PC-9 (cell line): Measurements from ENCODE around the gene EYS.
"Not testable (repeated sequence)": the region's sequence is repeated elsewhere in the genome, so short reads cannot be mapped to it uniquely, and the experiment has no call there.

Source experiments
- EZH2 ChIP-seq: fragments of 200-600 bp; sonication (generic); IDR thresholded peaks from 2 replicates; pipeline ENCODE4 v1.8.0; 2017; ENCODE audit warnings: antibody characterized with exemption, low read depth
- TF ChIP-seq, protein P1 (sequence below): fragments of 200-600 bp; sonication (generic); conservative IDR thresholded peaks from 2 replicates; pipeline ENCODE4 v1.6.1; 2017; ENCODE audit warnings: mixed run types, antibody characterized with exemption, mild to moderate bottlenecking, moderate library complexity

DNA sequence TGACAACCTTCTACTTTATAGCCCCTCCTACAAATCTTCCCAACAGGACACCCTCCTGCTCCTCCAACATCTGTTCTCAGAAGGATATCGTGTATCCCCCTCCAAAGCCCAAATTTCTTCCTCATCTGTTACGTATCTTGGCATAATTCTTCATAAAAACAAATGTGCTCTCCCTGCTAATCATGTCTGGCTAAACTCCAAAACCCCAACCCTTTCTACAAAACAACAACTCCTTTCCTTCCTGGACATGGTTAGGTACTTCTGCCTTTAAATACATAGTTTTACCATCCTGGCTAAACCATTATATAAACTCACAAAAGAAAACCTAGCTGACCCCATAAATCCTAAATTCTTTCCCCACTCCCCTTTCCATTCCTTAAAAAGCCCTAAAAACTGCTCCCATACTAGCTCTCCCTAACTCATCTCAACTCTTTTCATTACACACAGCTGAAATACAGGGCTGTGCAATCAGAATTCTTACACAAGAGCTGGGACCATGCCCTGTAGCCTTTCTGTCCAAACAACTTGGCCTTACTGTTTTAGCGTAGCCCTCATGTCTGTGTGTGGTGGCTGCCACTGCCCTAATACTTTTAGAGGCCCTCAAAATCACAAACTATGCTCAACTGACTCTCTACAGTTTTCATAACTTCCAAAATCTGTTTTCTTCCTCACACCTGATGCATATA, 1753.5 kb downstream of the EYS start:
- TF ChIP-seq, protein P1, sequence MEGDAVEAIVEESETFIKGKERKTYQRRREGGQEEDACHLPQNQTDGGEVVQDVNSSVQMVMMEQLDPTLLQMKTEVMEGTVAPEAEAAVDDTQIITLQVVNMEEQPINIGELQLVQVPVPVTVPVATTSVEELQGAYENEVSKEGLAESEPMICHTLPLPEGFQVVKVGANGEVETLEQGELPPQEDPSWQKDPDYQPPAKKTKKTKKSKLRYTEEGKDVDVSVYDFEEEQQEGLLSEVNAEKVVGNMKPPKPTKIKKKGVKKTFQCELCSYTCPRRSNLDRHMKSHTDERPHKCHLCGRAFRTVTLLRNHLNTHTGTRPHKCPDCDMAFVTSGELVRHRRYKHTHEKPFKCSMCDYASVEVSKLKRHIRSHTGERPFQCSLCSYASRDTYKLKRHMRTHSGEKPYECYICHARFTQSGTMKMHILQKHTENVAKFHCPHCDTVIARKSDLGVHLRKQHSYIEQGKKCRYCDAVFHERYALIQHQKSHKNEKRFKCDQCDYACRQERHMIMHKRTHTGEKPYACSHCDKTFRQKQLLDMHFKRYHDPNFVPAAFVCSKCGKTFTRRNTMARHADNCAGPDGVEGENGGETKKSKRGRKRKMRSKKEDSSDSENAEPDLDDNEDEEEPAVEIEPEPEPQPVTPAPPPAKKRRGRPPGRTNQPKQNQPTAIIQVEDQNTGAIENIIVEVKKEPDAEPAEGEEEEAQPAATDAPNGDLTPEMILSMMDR = not testable (repeated sequence)
- not testable (repeated sequence) for TF ChIP-seq EZH2
